HCT116 (cell line): ENCODE measurements around the gene CCDC88C. TPM values are rescaled to one million over a fixed set of nuclear protein-coding genes. Genes with fewer than 3 reads are reported as not detected.

Source experiments
- ATAC-seq: fragments of 200-7000 bp; cut with Tn5 transposase; 2 replicates; pipeline ENCODE4 v1.9.1; 2020; ENCODE audit warnings: mild to moderate bottlenecking, moderate library complexity
- BruUV-seq: library from RNA; stranded (reverse); fragments of 400-500 nt; replicated peaks from 2 replicates; lab custom pipeline; 2021; lab: Mats Ljungman, UMichigan
- CTCF ChIA-PET: fragments of 300-600 bp; sonication (Branson Sonifier 250); formaldehyde crosslinking; loops from one replicate; lab custom pipeline; 2021; ENCODE audit warnings: antibody characterized with exemption; lab: Charles Lee
- POLR2A ChIA-PET: fragments of 300-600, 350-600 bp; sonication (Branson Sonifier 250); formaldehyde crosslinking; loops from one replicate; lab custom pipeline; 2021; ENCODE audit warnings: antibody characterized with exemption; lab: Charles Lee
- RAD21 ChIA-PET, 2 experiments: fragments of 300-600 bp; sonication (Branson Sonifier 250); formaldehyde crosslinking; loops; one replicate each; lab custom pipeline; 2023; ENCODE audit warnings: low total read pairs in 2 of 2; ENCODE audit not compliant: uncharacterized antibody in 2 of 2, unreplicated experiment in 2 of 2, low non-redundant PET in 1 of 2; lab: Charles Lee
- DNase-seq: peaks from one replicate; pipeline ENCODE4 v3.0.0-alpha.2; 2010; ENCODE audit warnings: low read depth, low spot score
- H2AFZ ChIP-seq: fragments of 200-600 bp; shearing (Covaris generic), sonication (generic); 2 replicates; pipeline ENCODE4 v1.6.1; 2017; ENCODE audit warnings: low read depth, mixed run types, mixed read lengths, antibody characterized with exemption, low read length; ENCODE audit not compliant: poor library complexity, severe bottlenecking
- H3K27ac ChIP-seq: 2 replicates; pipeline ENCODE4 v1.5.1; 2012; ENCODE audit warnings: low read depth, low read length
- H3K27me3 ChIP-seq: fragments of 200-600 bp; sonication (generic); 2 replicates; pipeline ENCODE4 v1.6.1; 2016; ENCODE audit warnings: mixed run types, low read length, mixed read lengths; ENCODE audit not compliant: insufficient read depth
- H3K36me3 ChIP-seq, 2 experiments: fragments of 200-500 bp in 1 of 2; fragments of 200-600 bp in 1 of 2; sonication (Bioruptor generic) in 1 of 2; sonication (generic) in 1 of 2; 2 replicates each; pipeline versions ENCODE4 v1.5.1 to v1.6.1; 2014 to 2016; ENCODE audit warnings: low read length in 2 of 2, inconsistent platforms in 1 of 2, mixed read lengths in 1 of 2, mixed run types in 1 of 2; ENCODE audit not compliant: insufficient read depth in 2 of 2, control insufficient read depth in 1 of 2
- H3K4me1 ChIP-seq, 2 experiments: fragments of 200-600 bp in 1 of 2; sonication (generic) in 1 of 2; 2 replicates each; pipeline versions ENCODE4 v1.5.1 to v1.6.1; 2012 to 2017; ENCODE audit warnings: low read length in 2 of 2, inconsistent platforms in 1 of 2, mild to moderate bottlenecking in 1 of 2, mixed read lengths in 1 of 2, mixed run types in 1 of 2, moderate library complexity in 1 of 2; ENCODE audit not compliant: insufficient read depth in 2 of 2, control insufficient read depth in 1 of 2
- H3K4me2 ChIP-seq: fragments of 200-600 bp; sonication (generic); 2 replicates; pipeline ENCODE4 v1.6.1; 2017; ENCODE audit warnings: mixed run types, low read length, mixed read lengths
- H3K4me3 ChIP-seq, 2 experiments: fragments of 200-600 bp in 1 of 2; sonication (generic) in 1 of 2; replicated peaks in 1 of 2; 2 replicates each; pipeline ENCODE4 v1.5.1; 2011 to 2016; ENCODE audit warnings: low read length in 2 of 2, control low read depth in 1 of 2, low read depth in 1 of 2, mild to moderate bottlenecking in 1 of 2, mixed read lengths in 1 of 2, mixed run types in 1 of 2
- H3K79me2 ChIP-seq: fragments of 200-600 bp; sonication (generic); 2 replicates; pipeline ENCODE4 v1.6.1; 2017; ENCODE audit warnings: mild to moderate bottlenecking, mixed run types, low read length, moderate library complexity, mixed read lengths; ENCODE audit not compliant: insufficient read depth
- H3K9ac ChIP-seq: fragments of 200-600 bp; sonication (generic); 2 replicates; pipeline ENCODE4 v1.6.1; 2016; ENCODE audit warnings: low read length, mixed read lengths
- H3K9me2 ChIP-seq: fragments of 200-600 bp; sonication (generic), shearing (Covaris generic); 2 replicates; pipeline ENCODE4 v1.6.1; 2017; ENCODE audit warnings: mixed run types, mild to moderate bottlenecking, moderate library complexity; ENCODE audit not compliant: insufficient read depth
- H3K9me3 ChIP-seq, 2 experiments: fragments of 200-500 bp in 1 of 2; fragments of 200-600 bp in 1 of 2; sonication (Bioruptor generic) in 1 of 2; sonication (generic) in 1 of 2; 2 replicates each; pipeline ENCODE4 v1.6.1; 2014 to 2017; ENCODE audit warnings: low read length in 2 of 2, mixed read lengths in 2 of 2, inconsistent platforms in 1 of 2, low read depth in 1 of 2, mild to moderate bottlenecking in 1 of 2, mixed run types in 1 of 2, moderate library complexity in 1 of 2; ENCODE audit not compliant: control insufficient read depth in 1 of 2, insufficient read depth in 1 of 2
- H4K20me1 ChIP-seq: fragments of 200-600 bp; sonication (generic), shearing (Covaris generic); 2 replicates; pipeline ENCODE4 v1.6.1; 2017; ENCODE audit warnings: mixed run types, mild to moderate bottlenecking, moderate library complexity; ENCODE audit not compliant: insufficient read depth
- ATF3 ChIP-seq: IDR thresholded peaks from 2 replicates; pipeline ENCODE4 v1.6.1; 2012
- CBX3 ChIP-seq: IDR thresholded peaks from 2 replicates; pipeline ENCODE4 v1.6.1; 2012; ENCODE audit warnings: low read depth
- EGR1 ChIP-seq: IDR thresholded peaks from 2 replicates; pipeline ENCODE4 v1.6.1; 2012; ENCODE audit warnings: low read depth
- ELF1 ChIP-seq: IDR thresholded peaks from 2 replicates; pipeline ENCODE4 v1.6.1; 2012; ENCODE audit warnings: low read depth, borderline replicate concordance
- EZH2 ChIP-seq: fragments of 200-600 bp; sonication (generic); IDR thresholded peaks from 2 replicates; pipeline ENCODE4 v1.6.1; 2017; ENCODE audit warnings: antibody characterized with exemption, mixed run types
- EZH2phosphoT487 ChIP-seq: fragments of 200-600 bp; IDR thresholded peaks from 2 replicates; pipeline ENCODE4 v1.6.1; 2018; ENCODE audit warnings: antibody characterized with exemption, borderline replicate concordance
- FOSL1 ChIP-seq: IDR thresholded peaks from 2 replicates; pipeline ENCODE4 v1.6.1; 2012; ENCODE audit warnings: low read depth
- JUND ChIP-seq: IDR thresholded peaks from 2 replicates; pipeline ENCODE4 v1.6.1; 2012
- MAX ChIP-seq: IDR thresholded peaks from 2 replicates; pipeline ENCODE4 v1.6.1; 2012
- POLR2AphosphoS5 ChIP-seq: IDR thresholded peaks from 2 replicates; pipeline ENCODE4 v1.6.1; 2011; ENCODE audit warnings: mild to moderate bottlenecking, low read depth, low read length, moderate library complexity
- RAD21 ChIP-seq: IDR thresholded peaks from 2 replicates; pipeline ENCODE4 v1.6.1; 2012; ENCODE audit warnings: low read depth, mild to moderate bottlenecking
- REST ChIP-seq: IDR thresholded peaks from 2 replicates; pipeline ENCODE4 v1.6.1; 2012; ENCODE audit warnings: low read depth
- SIN3A ChIP-seq: IDR thresholded peaks from 2 replicates; pipeline ENCODE4 v1.6.1; 2012; ENCODE audit warnings: low read depth
- TCF7L2 ChIP-seq: IDR thresholded peaks from 2 replicates; pipeline ENCODE4 v1.7.0; 2011; ENCODE audit warnings: borderline replicate concordance, inconsistent platforms; ENCODE audit not compliant: insufficient read depth, insufficient read length; ENCODE audit errors: extremely low read depth
- YY1 ChIP-seq: IDR thresholded peaks from 2 replicates; pipeline ENCODE4 v1.6.1; 2011; ENCODE audit warnings: low read length, low read depth, moderate library complexity, mild to moderate bottlenecking; ENCODE audit not compliant: insufficient replicate concordance; ENCODE audit errors: extremely low read depth
- ZBTB33 ChIP-seq: IDR thresholded peaks from 2 replicates; pipeline ENCODE4 v1.6.1; 2011; ENCODE audit warnings: mild to moderate bottlenecking, low read length, moderate library complexity; ENCODE audit not compliant: insufficient replicate concordance; ENCODE audit errors: extremely low read depth
- ZNF274 ChIP-seq: fragments of 200-500 bp; sonication (Bioruptor generic); IDR thresholded peaks from 2 replicates; pipeline ENCODE4 v1.6.1; 2014; ENCODE audit warnings: mild to moderate bottlenecking, low read depth, low read length, inconsistent platforms
- intact Hi-C: fragments of 100-400 bp; cut with micrococcal nuclease; formaldehyde crosslinking; loops from 2 replicates; pipeline ENCODE4 v1.10.0; 2022
- total RNA-seq: library from RNA; stranded (reverse); gene quantifications from one replicate; pipeline ENCODE4 v1.2.1, GENCODE V29; 2021; ENCODE audit not compliant: unreplicated experiment
- TF ChIP-seq, protein P1 (sequence below), 3 experiments: fragments of 200-600 bp in 1 of 3; sonication (generic) in 1 of 3; IDR thresholded peaks in 2 of 3; conservative IDR thresholded peaks in 1 of 3; 2 replicates each; pipeline ENCODE4 v1.5.1; 2012 to 2017; ENCODE audit warnings: low read depth in 2 of 3, low read length in 2 of 3, antibody characterized with exemption in 1 of 3, borderline replicate concordance in 1 of 3, control low read depth in 1 of 3, mild to moderate bottlenecking in 1 of 3, mixed read lengths in 1 of 3, mixed run types in 1 of 3, moderate library complexity in 1 of 3; ENCODE audit not compliant: insufficient read depth in 1 of 3

Gene CCDC88C
- total RNA-seq, 1 experiment from 2014 or later: 20.8 TPM

DNA sequence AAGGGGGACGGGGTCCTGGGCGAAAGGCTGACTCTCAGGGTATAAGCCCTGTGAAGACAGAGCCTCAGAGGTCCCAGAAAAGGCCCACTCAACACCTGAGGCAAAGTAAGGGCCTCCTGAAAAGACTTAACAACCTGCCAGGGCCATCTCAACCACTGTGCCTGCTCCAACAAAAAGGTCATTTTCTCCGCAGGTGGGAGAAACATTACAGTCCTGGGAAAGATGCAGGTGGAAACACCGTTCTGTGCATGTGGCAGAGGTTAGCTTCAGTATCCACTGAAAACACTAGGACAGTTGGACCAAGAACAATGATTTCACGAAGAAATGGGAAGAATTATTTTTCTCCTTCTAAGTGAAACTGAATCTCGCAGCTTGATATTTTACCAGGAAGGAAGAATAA, 50.9 kb downstream of the CCDC88C start:
- Histone ChIP-seq H3K79me2 (peaks cover 9% of the 10 kb centered on the region; the same call in 1 of the 2 replicates), H3K27ac (no peak overlapping the region), H3K36me3 (no peaks in the 10 kb centered on the region), H4K20me1 (no peaks in the 10 kb centered on the region), H3K4me2 (no peak overlapping the region), H3K9me2 (no peaks in the 10 kb centered on the region), H3K27me3 (no peaks in the 10 kb centered on the region), H3K4me1 (no peaks in the 10 kb centered on the region; a peak in 1 of 4 replicates), H2AFZ (no peak overlapping the region), H3K9me3 (no peaks in the 10 kb centered on the region), H3K4me3 (no peak overlapping the region), H3K9ac (no peak overlapping the region)
- ATAC-seq (no peak), DNase-seq (no peak)
- no peak for TF ChIP-seq EZH2phosphoT487
- TF ChIP-seq MAX: no peak
- TF ChIP-seq POLR2AphosphoS5: no peak
- no peak for TF ChIP-seq EGR1
- TF ChIP-seq ZBTB33: no peak
- TF ChIP-seq TCF7L2: no peak
- no peak for TF ChIP-seq YY1
- no peak for TF ChIP-seq EZH2
- TF ChIP-seq ZNF274: no peak
- TF ChIP-seq, protein P1, sequence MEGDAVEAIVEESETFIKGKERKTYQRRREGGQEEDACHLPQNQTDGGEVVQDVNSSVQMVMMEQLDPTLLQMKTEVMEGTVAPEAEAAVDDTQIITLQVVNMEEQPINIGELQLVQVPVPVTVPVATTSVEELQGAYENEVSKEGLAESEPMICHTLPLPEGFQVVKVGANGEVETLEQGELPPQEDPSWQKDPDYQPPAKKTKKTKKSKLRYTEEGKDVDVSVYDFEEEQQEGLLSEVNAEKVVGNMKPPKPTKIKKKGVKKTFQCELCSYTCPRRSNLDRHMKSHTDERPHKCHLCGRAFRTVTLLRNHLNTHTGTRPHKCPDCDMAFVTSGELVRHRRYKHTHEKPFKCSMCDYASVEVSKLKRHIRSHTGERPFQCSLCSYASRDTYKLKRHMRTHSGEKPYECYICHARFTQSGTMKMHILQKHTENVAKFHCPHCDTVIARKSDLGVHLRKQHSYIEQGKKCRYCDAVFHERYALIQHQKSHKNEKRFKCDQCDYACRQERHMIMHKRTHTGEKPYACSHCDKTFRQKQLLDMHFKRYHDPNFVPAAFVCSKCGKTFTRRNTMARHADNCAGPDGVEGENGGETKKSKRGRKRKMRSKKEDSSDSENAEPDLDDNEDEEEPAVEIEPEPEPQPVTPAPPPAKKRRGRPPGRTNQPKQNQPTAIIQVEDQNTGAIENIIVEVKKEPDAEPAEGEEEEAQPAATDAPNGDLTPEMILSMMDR (IDR thresholded peaks at IDR 0.05 in 2 of 3, conservative IDR thresholded peaks at IDR 0.05 in 1 of 3; ENCODE audit: borderline replicate concordance in 1 of 3, insufficient read depth in 1 of 3, low read depth in 2 of 3, low read length in 2 of 3): no peak
- no peak for TF ChIP-seq JUND
- no peak for TF ChIP-seq ATF3
- TF ChIP-seq CBX3: no peak
- no peak for TF ChIP-seq SIN3A
- TF ChIP-seq FOSL1: no peak
- no peak for TF ChIP-seq ELF1
- no peak for TF ChIP-seq REST
- TF ChIP-seq RAD21: no peak
- CTCF ChIA-PET: no interaction called here
- RAD21 ChIA-PET: no interaction called here
- intact Hi-C loops: no loop called here
- no TSS peak for BruUV-seq
- POLR2A ChIA-PET: no interaction called here
